Peyer's patch (tissue), 4 donors: ENCODE measurements around the gene ADIRF. TPM values are rescaled to one million over a fixed set of nuclear protein-coding genes. Genes with fewer than 3 reads are reported as not detected.
"Not testable (repeated sequence)": the region's sequence is repeated elsewhere in the genome, so short reads cannot be mapped to it uniquely, and the experiment has no call there.

Experiments used
- DNase-seq, 3 donors: peaks; one replicate each; pipeline ENCODE4 v3.0.0-alpha.2; 2017 to 2019
- H3K27ac ChIP-seq, 4 donors: fragments of 200-600 bp; sonication (generic); one replicate each; pipeline ENCODE4 v1.5.1; 2016 to 2019
- H3K27me3 ChIP-seq, 2 donors: fragments of 200-600 bp; sonication (generic); one replicate each; pipeline ENCODE4 v1.5.1; 2019
- H3K36me3 ChIP-seq, 3 donors: fragments of 200-600 bp; sonication (generic); one replicate each; pipeline ENCODE4 v1.5.1; 2016 to 2019
- H3K4me1 ChIP-seq, 4 donors: fragments of 200-600 bp; sonication (generic); one replicate each; pipeline ENCODE4 v1.5.1; 2016 to 2019
- H3K4me3 ChIP-seq, 4 donors: fragments of 200-600 bp; sonication (generic); 1 replicate in 3 of 4; 2 replicates in 1 of 4; pipeline ENCODE4 v1.5.1; 2016 to 2019; ENCODE audit warnings: mild to moderate bottlenecking in 1 of 4
- H3K9me3 ChIP-seq, 4 donors: fragments of 200-600 bp; sonication (generic); one replicate each; pipeline ENCODE4 v1.5.1; 2016 to 2019; ENCODE audit warnings: mild to moderate bottlenecking in 1 of 4
- POLR2A ChIP-seq, 2 donors: fragments of 450-650 bp; IDR thresholded peaks; one replicate each; pipeline ENCODE4 v1.5.1; 2017; ENCODE audit warnings: antibody characterized with exemption in 2 of 2, mild to moderate bottlenecking in 2 of 2, moderate library complexity in 2 of 2
- total RNA-seq, 4 donors: library from RNA; depleted of rRNA; stranded (reverse); fragments of >200 nt; gene quantifications; one replicate each; pipeline ENCODE4 v1.1.0, GENCODE V29; 2016
- TF ChIP-seq, protein P1 (sequence below), 6 experiments: fragments of 450-650 bp in 4 of 6; fragments of 200-600 bp in 2 of 6; sonication (generic) in 1 of 6; IDR thresholded peaks; one replicate each; pipeline ENCODE4 v1.5.1; 2017 to 2019; ENCODE audit warnings: antibody characterized with exemption in 6 of 6, mild to moderate bottlenecking in 3 of 6, moderate library complexity in 1 of 6

The ADIRF gene
- total RNA-seq, 4 donors from 2014 or later: 86.6 to 605 (median 431) TPM

DNA sequence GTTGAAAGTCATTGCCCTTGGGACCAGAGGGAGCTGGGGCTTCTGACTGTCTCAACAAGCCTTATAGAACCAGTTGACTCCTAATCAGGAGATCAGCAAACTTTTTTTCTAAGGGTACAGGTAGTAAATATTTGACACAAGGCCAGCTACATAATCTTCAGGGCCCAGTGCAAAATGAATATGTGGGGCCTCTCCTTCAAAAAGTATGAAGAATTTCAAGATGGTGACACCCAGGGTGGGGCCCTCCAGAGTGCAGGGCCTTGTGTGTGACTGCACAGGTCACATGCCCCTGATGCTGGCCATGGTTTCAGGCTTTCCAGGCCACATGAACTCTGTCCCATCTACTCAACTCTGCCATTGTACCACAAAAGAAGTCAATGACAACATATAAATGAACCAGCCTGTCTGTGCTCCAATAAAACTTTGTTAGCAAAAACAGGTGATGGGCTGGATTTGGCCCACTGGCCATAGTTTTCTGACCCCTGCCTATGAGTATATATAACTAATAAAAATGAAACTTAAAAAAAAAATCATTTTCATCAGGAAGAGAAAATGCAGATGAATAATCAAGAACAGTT is 17.0 kb upstream of the ADIRF start:
- Histone ChIP-seq H3K9me3 (no peaks in the 10 kb centered on the region), H3K4me3 (no peak overlapping the region), H3K27ac (no peak overlapping the region), H3K36me3 (no peaks in the 10 kb centered on the region), H3K4me1 (no peaks in the 10 kb centered on the region), H3K27me3 (no peaks in the 10 kb centered on the region)
- TF ChIP-seq POLR2A (IDR thresholded peaks at IDR 0.05): no peak
- TF ChIP-seq, protein P1, sequence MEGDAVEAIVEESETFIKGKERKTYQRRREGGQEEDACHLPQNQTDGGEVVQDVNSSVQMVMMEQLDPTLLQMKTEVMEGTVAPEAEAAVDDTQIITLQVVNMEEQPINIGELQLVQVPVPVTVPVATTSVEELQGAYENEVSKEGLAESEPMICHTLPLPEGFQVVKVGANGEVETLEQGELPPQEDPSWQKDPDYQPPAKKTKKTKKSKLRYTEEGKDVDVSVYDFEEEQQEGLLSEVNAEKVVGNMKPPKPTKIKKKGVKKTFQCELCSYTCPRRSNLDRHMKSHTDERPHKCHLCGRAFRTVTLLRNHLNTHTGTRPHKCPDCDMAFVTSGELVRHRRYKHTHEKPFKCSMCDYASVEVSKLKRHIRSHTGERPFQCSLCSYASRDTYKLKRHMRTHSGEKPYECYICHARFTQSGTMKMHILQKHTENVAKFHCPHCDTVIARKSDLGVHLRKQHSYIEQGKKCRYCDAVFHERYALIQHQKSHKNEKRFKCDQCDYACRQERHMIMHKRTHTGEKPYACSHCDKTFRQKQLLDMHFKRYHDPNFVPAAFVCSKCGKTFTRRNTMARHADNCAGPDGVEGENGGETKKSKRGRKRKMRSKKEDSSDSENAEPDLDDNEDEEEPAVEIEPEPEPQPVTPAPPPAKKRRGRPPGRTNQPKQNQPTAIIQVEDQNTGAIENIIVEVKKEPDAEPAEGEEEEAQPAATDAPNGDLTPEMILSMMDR (IDR thresholded peaks at IDR 0.05): no peak
- DNase-seq: no peak

GRCh38 chr10:86952106-86952505 is 16.2 kb upstream of the ADIRF start:
- peak in 1 of 3 donors; percentile 14 for DNase-seq
- Histone ChIP-seq H3K27me3 (no peaks in the 10 kb centered on the region), H3K9me3 (no peaks in the 10 kb centered on the region), H3K4me3 (no peak overlapping the region), H3K36me3 (no peaks in the 10 kb centered on the region), H3K27ac (no peak overlapping the region), H3K4me1 (no peaks in the 10 kb centered on the region)
- TF ChIP-seq POLR2A (IDR thresholded peaks at IDR 0.05): no peak
- TF ChIP-seq, protein P1 (IDR thresholded peaks at IDR 0.05): no peak

DNA sequence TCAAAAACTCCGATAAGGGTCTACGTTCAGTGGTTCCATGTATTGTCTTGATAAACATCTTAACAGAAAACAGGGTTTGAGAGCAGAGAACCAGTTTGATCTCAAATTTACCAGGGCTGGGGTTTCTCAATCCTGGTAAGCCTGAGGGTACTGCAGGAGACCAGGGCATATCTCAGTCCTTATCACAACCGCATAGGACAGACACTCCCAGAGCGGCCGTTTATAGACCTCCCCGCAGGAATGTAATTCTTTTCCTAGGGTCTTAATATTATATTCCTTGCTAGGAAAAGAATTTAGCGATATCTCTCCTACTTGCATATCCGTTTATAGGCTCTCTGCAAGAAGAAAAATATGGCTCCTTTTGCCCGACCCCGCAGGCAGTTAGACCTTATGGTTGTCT is 15.6 kb upstream of the ADIRF start:
- H3K4me1 ChIP-seq, H3K27ac ChIP-seq, H3K4me3 ChIP-seq, H3K9me3 ChIP-seq, H3K27me3 ChIP-seq, H3K36me3 ChIP-seq, DNase-seq: not testable (repeated sequence)

- peak overlapping the region in 1 of 4 donors; percentile 28 for H3K4me3 ChIP-seq
- peak overlapping the region in 3 of 4 donors; percentile 17 to 71 (median 62) for H3K27ac ChIP-seq
- no peaks in the 10 kb centered on the region for H3K27me3 ChIP-seq
- peak in 1 of 3 donors; percentile 41 for DNase-seq
- H3K4me1 ChIP-seq: peaks cover 0 to 11% (median 0%) of the 10 kb centered on the region in 4 donors
- H3K36me3 ChIP-seq: no peaks in the 10 kb centered on the region
- H3K9me3 ChIP-seq: no peaks in the 10 kb centered on the region
- TF ChIP-seq, protein P1 (IDR thresholded peaks at IDR 0.05): no peak
- no peak for TF ChIP-seq POLR2A (IDR thresholded peaks at IDR 0.05)
Observed at GRCh38 chr10:86953747-86954680, 14.3 kb upstream of the ADIRF start.

DNA sequence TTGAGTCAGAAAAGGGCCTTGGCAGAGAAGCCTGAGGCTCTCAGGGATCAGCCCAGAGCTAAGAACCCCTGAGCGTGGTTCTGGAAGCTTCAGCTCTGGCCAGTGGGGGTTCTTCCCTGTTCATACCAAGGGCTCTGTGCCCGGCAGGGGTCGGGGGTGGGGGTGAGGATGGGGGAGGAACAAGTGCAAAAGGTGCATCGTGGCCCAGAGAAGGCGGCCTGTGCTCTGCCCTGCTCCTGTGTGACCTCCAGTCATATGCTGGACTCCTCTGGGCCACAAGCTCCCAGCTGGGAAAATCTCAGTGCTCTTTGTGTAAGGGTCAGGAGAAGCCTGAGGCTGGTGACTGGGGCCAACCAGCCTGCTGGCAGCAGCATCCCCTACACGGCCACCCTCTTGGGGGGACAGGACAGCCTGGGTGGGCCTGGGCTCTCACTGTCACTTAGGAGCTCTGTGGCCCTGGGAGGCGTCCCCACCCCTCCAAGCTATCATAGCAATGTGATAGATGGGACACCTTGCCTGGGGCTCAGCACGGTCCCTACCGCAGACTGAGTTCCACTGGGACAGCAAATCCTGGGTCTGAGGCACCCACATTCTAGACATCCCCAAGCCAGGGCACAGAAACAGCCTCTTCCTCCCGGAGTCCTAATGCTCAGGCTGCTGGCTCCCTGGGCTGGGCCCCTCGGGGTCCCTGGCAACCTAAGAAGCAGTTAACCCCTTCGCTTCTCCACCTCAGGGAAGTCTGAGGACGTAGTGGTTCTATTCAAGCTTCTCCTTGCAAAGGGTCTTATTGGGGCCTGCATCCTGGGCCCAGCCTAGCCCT is 13.4 kb upstream of the ADIRF start:
- no peaks in the 10 kb centered on the region for H3K9me3 ChIP-seq
- peak overlapping the region; percentile 25 to 71 (median 47) for H3K27ac ChIP-seq
- no peaks in the 10 kb centered on the region for H3K36me3 ChIP-seq
- peak overlapping the region in 1 of 4 donors; percentile 28 for H3K4me3 ChIP-seq
- peaks cover 0 to 16% (median 0%) of the 10 kb centered on the region in 4 donors for H3K4me1 ChIP-seq
- H3K27me3 ChIP-seq: no peaks in the 10 kb centered on the region
- DNase-seq: no peak
- TF ChIP-seq, protein P1 (IDR thresholded peaks at IDR 0.05): no peak
- no peak for TF ChIP-seq POLR2A (IDR thresholded peaks at IDR 0.05)
